ENCODE results near the gene GALNT4. TPM values are rescaled to one million over a fixed set of nuclear protein-coding genes. Genes with fewer than 3 reads are reported as not detected.

The GALNT4 gene
- total RNA-seq, 1 donor from 2014 or later, result 6.9 TPM

- no peak overlapping the region for H3K4me2 ChIP-seq (ENCODE audit: low read length)
- no peak for FAIRE-seq
Measured at GRCh38 chr12:89514751-89515150, 9.8 kb downstream of the GALNT4 start.

GRCh38 chr12:89513544-89513943 is 11.1 kb downstream of the GALNT4 start:
- no peaks in the 10 kb centered on the region for H3K4me1 ChIP-seq (ENCODE audit: insufficient read depth, low read length)
- no peak overlapping the region for H3K27ac ChIP-seq (ENCODE audit: low read depth, low read length)
- H3K36me3 Mint-ChIP-seq (ENCODE audit: low read depth, unreplicated experiment), result no peaks in the 10 kb centered on the region
- DNase-seq (ENCODE audit: low read depth), result no peak
- no peaks in the 10 kb centered on the region for H3K9me3 ChIP-seq (ENCODE audit: insufficient read depth, low read depth, low read length)
- no peaks in the 10 kb centered on the region for H3K4me1 Mint-ChIP-seq (ENCODE audit: low read depth, unreplicated experiment)
- no peak overlapping the region for H3K9ac ChIP-seq (ENCODE audit: low read length)
- no peaks in the 10 kb centered on the region for H3K79me2 ChIP-seq (ENCODE audit: insufficient read depth, low read length)
- H3K4me3 ChIP-seq (ENCODE audit: insufficient read depth, low read depth, low read length), result no peak overlapping the region
- no peak overlapping the region for H3K4me3 Mint-ChIP-seq (ENCODE audit: unreplicated experiment)
- no peaks in the 10 kb centered on the region for H3K9me3 Mint-ChIP-seq (ENCODE audit: unreplicated experiment)
- H2AFZ ChIP-seq (ENCODE audit: low read depth, low read length), result no peak overlapping the region
- H4K20me1 ChIP-seq (ENCODE audit: insufficient read depth, low read length), result no peaks in the 10 kb centered on the region
- FAIRE-seq, result no peak
- TF ChIP-seq EZH2 (IDR thresholded peaks at IDR 0.05; ENCODE audit: insufficient read depth, low read length), result no peak
- TF ChIP-seq CTCF (IDR thresholded peaks at IDR 0.05; ENCODE audit: insufficient read depth, low read depth, low read length), result no peak
- H3K36me3 ChIP-seq (ENCODE audit: insufficient read depth, low read length), result no peaks in the 10 kb centered on the region
- H3K4me2 ChIP-seq (ENCODE audit: low read length), result no peak overlapping the region
- no peaks in the 10 kb centered on the region for H3K27me3 ChIP-seq (ENCODE audit: insufficient read depth, low read length)
- H3K27ac Mint-ChIP-seq (ENCODE audit: unreplicated experiment), result no peak overlapping the region
- H3K27me3 Mint-ChIP-seq (ENCODE audit: low read depth, unreplicated experiment), result no peaks in the 10 kb centered on the region

More at GRCh38 chr12:89514751-89515150, 9.8 kb downstream of the GALNT4 start:
- Histone ChIP-seq H3K9ac (ENCODE audit: low read length) (no peak overlapping the region), H2AFZ (ENCODE audit: low read depth, low read length) (no peak overlapping the region), H3K4me3 (ENCODE audit: insufficient read depth, low read depth, low read length) (no peak overlapping the region), H3K27ac (ENCODE audit: low read depth, low read length) (no peak overlapping the region), H3K36me3 (ENCODE audit: insufficient read depth, low read length) (no peaks in the 10 kb centered on the region), H4K20me1 (ENCODE audit: insufficient read depth, low read length) (no peaks in the 10 kb centered on the region), H3K9me3 (ENCODE audit: insufficient read depth, low read depth, low read length) (no peaks in the 10 kb centered on the region), H3K79me2 (ENCODE audit: insufficient read depth, low read length) (no peaks in the 10 kb centered on the region), H3K4me1 (ENCODE audit: insufficient read depth, low read length) (no peaks in the 10 kb centered on the region), H3K27me3 (ENCODE audit: insufficient read depth, low read length) (no peaks in the 10 kb centered on the region)
- Mint-ChIP-seq H3K9me3 (ENCODE audit: unreplicated experiment) (no peaks in the 10 kb centered on the region), H3K27ac (ENCODE audit: unreplicated experiment) (no peak overlapping the region), H3K36me3 (ENCODE audit: low read depth, unreplicated experiment) (no peaks in the 10 kb centered on the region), H3K27me3 (ENCODE audit: low read depth, unreplicated experiment) (no peaks in the 10 kb centered on the region), H3K4me3 (ENCODE audit: unreplicated experiment) (no peak overlapping the region), H3K4me1 (ENCODE audit: low read depth, unreplicated experiment) (no peaks in the 10 kb centered on the region)
- no peak for DNase-seq (ENCODE audit: low read depth)
- TF ChIP-seq EZH2 (IDR thresholded peaks at IDR 0.05; ENCODE audit: insufficient read depth, low read length), result no peak
- TF ChIP-seq CTCF (IDR thresholded peaks at IDR 0.05; ENCODE audit: insufficient read depth, low read depth, low read length), result no peak

- Histone ChIP-seq H3K9ac (ENCODE audit: low read length) (no peak overlapping the region), H3K27ac (ENCODE audit: low read depth, low read length) (no peak overlapping the region), H4K20me1 (ENCODE audit: insufficient read depth, low read length) (no peaks in the 10 kb centered on the region), H3K9me3 (ENCODE audit: insufficient read depth, low read depth, low read length) (no peaks in the 10 kb centered on the region), H3K4me1 (ENCODE audit: insufficient read depth, low read length) (no peaks in the 10 kb centered on the region), H3K79me2 (ENCODE audit: insufficient read depth, low read length) (no peaks in the 10 kb centered on the region), H3K27me3 (ENCODE audit: insufficient read depth, low read length) (no peaks in the 10 kb centered on the region), H3K4me3 (ENCODE audit: insufficient read depth, low read depth, low read length) (no peak overlapping the region), H3K4me2 (ENCODE audit: low read length) (no peak overlapping the region), H2AFZ (ENCODE audit: low read depth, low read length) (no peak overlapping the region), H3K36me3 (ENCODE audit: insufficient read depth, low read length) (no peaks in the 10 kb centered on the region)
- FAIRE-seq (no peak), DNase-seq (ENCODE audit: low read depth) (no peak)
- Mint-ChIP-seq H3K36me3 (ENCODE audit: low read depth, unreplicated experiment) (no peaks in the 10 kb centered on the region), H3K27me3 (ENCODE audit: low read depth, unreplicated experiment) (no peaks in the 10 kb centered on the region), H3K9me3 (ENCODE audit: unreplicated experiment) (peaks cover under 1% of the 10 kb centered on the region), H3K4me3 (ENCODE audit: unreplicated experiment) (no peak overlapping the region), H3K4me1 (ENCODE audit: low read depth, unreplicated experiment) (peaks cover 2% of the 10 kb centered on the region), H3K27ac (ENCODE audit: unreplicated experiment) (no peak overlapping the region)
- TF ChIP-seq EZH2 (IDR thresholded peaks at IDR 0.05; ENCODE audit: insufficient read depth, low read length) (no peak), CTCF (IDR thresholded peaks at IDR 0.05; ENCODE audit: insufficient read depth, low read depth, low read length) (no peak)
Measured at GRCh38 chr12:89507015-89507824, 17.4 kb downstream of the GALNT4 start.

All from astrocyte (in vitro differentiated cells and primary cell).